HG02870 (cell line): ENCODE results near the gene SPPL2A.
"Not testable (repeated sequence)": the region's sequence is repeated elsewhere in the genome, so short reads cannot be mapped to it uniquely, and the experiment has no call there.

Source experiments
- ATAC-seq: cut with Tn5 transposase; IDR thresholded peaks from one replicate; pipeline ENCODE4 v1.9.1; 2021; ENCODE audit warnings: mild to moderate bottlenecking, moderate library complexity; ENCODE audit not compliant: unreplicated experiment

SPPL2A gene

DNA sequence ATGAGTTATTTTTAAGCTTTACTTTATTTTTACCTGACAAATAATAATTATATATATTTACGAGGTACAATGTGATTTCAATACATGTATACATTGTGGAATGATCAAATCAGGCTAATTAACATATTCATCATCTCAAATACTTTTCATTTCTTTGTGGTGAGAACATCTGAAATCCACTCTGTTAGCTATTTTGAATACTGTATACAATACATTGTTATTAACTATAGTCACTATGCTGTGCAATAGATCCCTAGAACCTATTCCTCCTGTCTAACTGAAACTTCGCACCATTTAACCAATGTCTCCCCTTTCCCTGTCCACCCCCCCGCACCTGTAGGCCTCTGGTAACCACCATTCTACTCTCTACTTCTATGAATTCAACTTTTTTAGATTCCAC is 7.9 kb upstream of the SPPL2A start:
- ATAC-seq, result no peak

DNA sequence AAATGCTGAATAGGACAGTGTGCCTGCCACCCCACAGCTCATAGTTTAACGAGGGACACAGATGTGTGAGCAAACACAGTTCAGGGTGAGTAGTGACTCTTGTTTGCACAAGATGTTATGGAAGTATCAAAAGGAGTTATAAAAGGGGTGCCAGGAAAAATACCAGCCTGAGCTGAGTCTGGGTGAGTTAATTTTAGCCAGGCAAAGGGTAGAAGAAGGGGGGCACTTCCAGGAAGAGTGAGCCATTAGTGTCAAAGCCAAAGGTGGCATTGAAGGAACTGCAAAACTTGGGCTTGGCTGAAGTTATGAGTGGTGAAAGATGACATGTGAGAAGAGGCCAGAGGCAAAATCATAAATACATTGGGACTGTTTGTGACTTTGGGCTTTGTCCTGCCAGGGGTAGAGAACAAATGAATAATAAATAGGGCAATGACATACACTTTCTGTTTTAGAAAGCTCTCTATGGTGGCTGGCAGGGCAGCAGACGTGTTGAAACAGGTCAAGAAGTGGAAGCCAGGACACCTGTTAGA is 1.9 kb upstream of the SPPL2A start:
- no peak for ATAC-seq

DNA sequence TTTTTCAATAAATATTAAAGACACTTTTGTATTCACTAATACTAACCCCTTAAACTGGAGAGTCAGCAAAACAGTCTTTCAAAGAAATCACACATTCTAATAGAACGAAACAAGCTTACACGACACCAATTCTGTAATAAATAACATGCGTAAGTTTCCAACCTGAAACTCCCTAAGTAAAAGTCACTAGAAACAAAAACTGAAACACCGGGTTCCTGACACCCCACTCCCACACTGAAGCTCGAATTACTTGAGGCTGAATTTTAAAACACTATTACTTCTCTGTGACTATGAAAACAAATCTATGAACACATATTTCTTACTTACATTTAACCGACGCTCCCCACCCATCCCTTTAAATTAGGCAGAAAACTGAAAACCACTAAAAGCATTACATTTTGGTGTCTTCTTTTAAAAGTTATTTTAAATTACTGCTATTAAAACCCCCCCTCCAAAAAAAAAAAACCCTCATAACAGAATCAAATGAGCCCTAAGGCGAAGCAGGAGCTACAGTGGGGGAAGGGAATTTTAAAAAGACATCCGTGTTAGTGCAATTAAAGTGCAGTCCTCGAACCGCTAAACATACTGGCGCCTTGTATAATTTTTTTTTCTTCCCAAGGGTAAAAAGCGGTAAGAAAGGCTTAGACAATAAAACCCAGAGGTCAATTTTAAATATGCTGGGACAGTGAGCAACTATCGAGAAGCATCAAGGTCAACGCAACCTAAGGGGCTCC is 878 bp downstream of the SPPL2A start:
- no peak for ATAC-seq

DNA sequence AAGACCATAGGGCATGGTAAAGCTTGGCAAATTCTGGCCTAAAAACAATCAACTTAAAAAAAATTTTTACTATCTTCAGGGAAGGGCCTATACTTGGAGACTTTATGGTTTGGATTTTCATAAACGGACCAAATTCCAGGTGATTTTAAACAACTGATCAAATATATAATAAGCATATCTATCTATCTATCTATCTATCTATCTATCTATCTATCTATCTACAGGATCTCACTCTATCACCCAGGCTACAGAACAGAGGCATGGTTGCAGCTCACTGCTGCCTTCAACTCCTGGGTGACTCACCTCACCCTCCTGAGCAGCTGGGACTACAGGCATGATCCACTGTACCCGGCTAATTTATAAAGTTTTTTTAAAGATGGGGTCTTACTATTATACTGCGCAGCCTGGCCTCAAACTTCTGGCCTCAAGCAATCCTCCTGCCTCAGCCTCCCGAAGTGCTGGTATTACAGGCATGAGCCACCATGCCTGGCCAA is 6.7 kb downstream of the SPPL2A start:
- ATAC-seq, result no peak

DNA sequence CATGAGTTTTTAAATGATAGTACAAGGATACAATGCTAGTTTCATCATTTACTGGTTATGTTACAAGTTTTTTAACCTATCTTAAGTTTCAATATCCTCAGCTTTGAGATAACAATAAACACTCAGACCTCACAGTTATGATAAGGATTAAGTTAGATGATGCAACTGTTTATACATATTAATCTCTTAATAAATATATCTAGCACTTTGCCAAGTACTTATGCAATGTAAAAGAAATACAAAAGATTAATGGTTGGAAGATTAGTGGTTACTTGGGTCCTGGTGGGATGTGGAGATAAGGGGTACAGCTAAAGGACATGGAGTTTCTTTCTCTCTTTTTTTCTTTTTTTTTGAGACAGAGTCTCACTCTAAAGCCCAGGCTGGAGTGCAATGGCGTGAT is 12.0 kb downstream of the SPPL2A start:
- no peak for ATAC-seq

DNA sequence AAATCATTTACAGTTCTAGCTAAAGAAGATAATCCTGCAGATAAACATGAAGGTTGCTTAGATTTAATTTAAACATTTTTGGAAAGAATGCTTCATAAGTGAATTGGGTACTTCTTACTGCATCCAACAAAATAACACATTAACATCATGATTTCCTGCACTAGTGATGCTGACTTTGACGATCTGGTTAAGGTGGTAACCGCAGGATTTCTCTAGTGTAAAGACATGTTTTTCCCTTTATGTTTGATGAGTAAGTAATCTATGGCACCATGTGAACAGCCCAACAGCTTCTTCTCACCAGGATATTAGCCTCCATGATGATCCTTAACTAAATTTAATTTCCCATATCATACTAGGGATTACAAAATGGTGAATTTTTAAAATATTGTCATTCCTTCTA is 14.1 kb downstream of the SPPL2A start:
- no peak for ATAC-seq

DNA sequence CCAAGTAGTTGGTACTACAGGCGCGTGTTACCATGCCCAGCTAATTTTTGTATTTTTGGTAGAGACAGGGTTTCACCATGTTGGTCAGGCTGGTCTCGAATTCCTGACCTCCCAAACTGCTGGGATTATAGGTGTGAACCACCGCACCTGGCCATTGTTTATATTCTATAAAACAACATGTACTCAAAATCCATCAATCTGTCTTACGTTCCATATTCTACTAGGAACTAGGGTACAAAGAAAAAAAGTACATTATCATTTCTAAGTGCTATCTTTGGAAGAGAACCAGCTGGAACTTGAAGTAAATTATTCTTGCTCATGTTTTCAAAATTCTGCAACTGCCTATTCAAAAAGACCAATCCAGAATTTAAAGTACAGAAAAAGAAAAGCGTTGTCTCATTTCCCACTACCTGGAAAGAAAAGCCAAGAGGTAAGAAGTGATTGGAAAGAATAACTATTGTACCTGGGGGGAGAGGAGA is 15.2 kb downstream of the SPPL2A start:
- no peak for ATAC-seq

DNA sequence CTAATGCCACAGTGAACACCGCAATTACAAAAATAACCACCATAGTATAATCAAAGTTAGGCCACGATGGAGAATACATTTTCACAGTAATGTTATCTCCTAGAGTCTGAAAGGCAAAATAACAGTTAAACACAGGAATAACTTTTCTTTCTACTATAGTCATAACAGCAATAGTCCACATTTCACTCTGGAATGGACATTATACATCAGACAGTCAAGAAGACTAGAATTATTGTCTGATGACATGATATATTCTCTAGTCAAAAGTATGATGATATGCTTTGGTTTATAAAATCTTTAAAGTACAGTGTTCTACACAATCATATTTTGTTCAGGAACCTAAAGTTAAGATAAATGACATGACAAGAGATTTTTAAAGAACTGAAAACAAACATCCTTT is 18.0 kb downstream of the SPPL2A start:
- ATAC-seq, result no peak

DNA sequence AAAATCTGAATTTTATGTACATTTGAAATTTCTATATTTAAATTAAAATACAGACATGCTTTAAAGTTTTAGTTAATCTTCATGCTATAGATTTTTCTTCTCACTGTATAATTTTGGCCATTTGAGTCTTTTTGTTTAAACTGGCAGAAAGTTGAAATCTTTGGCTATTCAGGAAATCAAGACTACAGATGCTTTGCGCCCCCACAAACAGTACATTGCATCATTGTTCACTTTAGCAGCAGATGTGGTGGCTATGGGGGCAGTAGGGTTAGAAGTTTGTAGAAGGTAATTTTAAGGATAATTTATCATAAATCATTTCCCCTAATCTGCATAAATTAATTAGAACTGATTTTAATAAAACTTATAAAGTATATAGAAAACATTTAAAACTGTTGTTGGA is 20.9 kb downstream of the SPPL2A start:
- ATAC-seq, result no peak

DNA sequence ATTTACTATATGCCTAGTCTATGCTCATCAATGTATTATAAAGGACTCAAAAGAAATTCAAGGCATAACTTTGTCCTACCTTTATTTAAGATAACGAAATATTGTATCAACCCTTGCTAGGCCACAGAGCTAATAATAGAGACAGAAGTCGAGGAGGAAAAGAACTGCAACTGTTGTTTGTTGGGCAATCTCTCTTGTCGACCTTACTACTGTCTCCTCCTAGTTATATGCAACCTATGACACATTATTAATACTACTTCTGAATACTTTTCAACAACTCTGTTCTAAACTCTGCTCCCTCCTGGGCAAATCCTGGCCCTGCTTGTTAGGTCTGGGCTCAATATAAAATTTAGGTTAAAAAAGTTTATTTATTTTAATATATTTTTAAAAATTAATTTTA is 24.6 kb downstream of the SPPL2A start:
- no peak for ATAC-seq

DNA sequence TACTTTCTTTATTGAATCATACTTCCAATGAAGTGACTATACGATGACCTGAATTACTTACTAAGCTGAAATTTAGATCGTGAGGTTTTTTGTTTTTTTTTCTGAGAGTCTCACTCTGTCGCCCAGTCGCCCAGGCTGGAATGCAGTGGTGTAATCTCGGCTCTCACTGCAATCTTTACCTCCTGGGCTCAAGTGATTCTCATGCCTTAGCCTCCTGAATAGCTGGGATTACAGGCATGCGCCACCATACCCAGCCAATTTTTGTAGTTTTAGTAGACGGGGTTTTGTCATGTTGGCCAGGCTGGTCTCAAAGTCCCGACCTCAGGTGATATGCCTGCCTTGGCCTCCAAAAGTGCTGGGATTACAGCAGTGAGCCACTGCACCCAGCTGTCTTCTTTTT is 28.7 kb downstream of the SPPL2A start:
- ATAC-seq, result no peak

DNA sequence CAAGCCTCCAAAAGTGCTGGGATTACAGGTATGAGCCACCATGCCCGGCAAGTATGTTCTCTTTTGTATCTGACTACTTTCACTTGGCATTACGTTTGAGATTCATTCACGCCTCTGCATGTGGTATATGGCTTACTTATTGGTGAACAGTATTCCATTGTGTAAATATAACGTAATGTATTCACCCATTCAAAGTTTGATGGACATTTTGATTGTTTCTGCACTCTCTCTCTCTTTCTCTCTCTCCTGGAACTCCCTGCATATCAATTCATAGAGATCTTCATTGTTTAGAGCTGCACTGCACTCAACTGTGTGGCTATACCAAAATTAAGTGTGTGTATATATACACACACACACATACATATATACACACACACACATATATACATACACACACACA is 30.4 kb downstream of the SPPL2A start:
- ATAC-seq, result no peak

DNA sequence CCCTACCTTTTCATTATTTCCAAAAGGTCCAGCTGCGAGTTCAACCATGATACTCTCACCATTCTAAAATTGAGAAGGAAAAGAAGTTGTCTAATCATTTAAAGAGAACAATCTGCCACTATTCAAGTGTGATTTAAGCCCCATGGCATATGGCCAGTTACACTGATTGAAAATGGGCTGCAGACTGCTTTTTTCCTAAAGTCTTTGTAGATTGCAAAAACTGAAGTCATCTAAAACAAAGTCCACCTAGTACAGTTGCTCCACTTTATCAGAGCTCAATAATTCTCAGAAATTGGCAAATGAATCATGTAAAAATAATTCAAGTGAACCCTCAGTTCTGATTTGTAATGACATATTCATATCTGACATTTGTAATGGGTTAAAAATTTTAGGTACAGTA is 39.2 kb downstream of the SPPL2A start:
- no peak for ATAC-seq

DNA sequence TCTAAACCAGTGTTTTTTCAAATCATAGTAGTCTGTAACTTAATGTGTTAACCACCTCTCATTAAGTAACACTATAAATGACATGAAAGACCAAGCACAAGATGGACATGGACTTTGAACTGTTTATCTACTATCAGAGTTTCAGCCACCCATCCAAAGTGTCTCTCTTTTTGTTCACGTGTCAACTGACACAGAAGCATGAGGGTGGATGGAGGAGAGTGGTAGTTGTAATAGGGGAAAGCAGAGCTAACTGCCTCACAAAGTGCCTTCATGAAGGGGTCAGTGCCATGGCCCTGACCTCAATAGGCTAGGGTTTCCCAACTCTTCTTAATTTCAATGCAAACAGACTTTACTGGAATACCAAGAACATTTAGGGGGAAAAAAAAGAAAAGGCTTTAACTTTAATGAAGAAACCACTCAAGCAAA is 46.8 kb downstream of the SPPL2A start:
- ATAC-seq, result no peak

DNA sequence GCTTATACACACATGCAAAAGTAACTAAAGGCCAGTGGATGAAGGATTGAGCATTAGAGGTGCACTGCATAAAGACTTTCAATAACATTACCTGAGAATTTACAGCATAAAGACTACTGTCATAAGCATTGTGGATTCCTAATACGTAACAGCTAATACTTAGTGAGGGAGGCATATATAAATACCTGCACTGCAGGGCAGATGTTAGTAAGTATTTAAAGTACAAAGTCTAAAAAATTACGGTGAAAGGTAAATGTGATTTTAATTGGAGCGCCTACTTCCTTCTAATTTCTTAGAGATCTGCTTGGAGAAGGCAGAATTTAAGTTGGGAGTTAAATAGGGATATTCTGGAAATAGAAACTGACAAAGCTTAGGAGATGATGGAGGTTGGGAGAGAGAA is 53.5 kb downstream of the SPPL2A start:
- ATAC-seq, result no peak

DNA sequence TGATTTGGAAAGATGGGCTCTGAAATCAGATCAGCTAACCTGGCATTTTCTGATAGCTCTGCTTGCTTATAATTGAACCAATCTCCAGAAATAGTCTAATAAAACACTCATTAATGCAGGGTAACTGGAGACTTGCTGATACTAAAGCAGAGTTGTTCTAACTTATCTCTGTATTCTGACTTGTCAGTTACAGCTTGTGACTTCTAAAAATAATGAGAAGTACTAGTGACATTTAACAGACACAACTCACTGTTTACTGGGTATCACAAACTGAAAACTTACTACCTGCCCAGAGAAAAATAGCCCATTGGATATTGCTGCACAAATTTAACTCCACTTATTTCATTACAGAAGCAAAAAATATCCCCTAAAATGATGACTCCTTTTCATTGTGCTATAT is 54.9 kb downstream of the SPPL2A start:
- no peak for ATAC-seq

DNA sequence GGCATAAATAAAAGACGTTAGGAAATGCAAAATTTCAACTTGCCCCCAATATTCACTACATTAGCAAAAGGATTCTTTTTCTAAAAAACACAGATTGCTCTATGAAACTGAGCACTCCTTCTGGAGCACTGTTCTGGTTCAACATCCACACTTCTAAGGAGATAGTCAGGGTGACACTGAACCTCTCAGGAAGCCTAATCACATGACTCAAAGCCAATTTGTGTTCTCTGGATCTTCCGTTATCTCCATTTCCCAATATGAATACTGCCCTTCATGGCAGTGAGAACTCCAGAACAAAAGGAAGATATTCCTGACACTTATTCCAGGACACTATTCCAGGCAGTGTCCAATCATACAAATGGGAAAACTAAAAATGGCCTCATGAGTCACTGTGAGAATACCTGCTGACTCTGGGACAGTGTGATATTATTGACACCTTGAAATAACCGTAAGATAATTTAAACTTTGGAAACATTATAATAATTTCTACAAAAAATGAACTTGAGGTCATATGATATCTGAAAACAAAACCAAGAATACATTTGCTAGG is 57.6 kb downstream of the SPPL2A start:
- no peak for ATAC-seq

DNA sequence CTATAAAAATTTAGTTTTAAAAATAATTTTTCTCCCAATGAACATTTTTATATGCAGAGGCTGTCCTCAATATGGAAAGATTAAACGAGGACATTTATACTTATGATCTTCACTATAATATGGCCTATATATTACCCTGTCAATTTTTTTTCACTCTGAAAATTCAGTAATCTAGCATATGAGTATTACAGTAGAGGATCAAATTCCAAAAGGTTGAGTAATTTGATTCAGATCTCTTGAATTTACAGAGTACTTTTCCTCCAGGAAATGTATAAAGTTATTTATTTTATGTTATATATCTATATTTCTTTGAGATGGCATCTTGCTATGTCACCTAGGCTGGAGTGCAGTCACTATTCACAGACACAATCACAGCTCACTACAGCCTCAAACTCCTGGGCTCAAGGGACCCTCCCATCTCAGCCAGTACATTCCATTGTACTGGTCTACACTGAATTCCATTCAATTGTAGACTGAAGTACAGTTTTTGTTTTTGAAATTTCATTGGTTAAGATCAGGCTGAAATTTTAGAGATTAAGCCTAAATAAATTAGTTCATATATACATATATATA is 62.7 kb downstream of the SPPL2A start:
- no peak for ATAC-seq

DNA sequence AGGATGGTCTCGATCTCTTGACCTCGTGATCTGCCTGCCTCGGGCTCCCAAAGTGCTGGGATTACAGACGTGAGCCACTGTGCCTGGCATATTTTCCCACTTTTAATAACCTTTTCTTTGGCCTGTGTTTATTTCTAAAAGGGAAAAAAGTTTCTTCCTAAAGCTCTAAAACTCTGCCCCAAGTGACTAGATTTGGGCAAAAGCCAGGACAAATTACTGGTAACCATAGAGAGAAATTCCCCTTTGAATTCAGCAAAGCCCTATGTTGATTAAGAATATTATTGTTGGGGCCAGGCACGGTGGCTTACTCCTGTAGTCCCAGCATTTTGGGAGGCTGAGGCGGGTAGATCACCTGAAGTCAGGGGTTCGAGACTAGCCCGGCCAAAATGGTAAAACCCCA is 67.4 kb downstream of the SPPL2A start:
- ATAC-seq, result no peak

DNA sequence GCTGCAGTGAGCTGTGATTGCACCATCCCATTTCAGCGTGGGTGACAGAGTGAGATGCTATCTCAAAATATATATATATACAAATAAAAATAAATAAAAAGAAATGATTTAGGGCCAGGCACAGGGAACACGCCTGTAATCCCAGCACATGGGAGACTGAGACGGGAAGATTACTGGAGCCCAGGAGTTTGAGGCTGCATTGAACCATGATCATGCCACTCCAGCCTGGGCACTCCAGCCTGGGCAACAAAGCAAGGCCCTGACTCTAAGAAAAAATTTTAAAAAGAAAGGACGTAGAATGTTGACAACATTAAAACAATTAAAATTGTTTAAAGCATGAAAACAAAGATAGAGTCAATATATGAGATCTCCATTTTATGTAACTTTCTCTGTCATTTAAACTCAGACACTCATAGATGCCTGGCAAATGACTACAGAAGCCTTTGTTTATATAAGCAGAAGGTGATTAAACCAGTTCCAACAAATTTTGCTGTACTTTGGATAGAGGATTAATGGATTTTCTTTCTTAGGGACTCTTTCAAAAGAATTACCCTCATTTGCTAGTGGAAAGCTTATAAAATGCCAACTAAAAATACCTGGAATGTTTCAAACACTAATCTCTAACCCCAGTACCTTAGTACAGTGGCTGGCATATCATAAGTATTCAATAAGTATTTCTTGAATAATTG is 68.3 kb downstream of the SPPL2A start:
- no peak for ATAC-seq

DNA sequence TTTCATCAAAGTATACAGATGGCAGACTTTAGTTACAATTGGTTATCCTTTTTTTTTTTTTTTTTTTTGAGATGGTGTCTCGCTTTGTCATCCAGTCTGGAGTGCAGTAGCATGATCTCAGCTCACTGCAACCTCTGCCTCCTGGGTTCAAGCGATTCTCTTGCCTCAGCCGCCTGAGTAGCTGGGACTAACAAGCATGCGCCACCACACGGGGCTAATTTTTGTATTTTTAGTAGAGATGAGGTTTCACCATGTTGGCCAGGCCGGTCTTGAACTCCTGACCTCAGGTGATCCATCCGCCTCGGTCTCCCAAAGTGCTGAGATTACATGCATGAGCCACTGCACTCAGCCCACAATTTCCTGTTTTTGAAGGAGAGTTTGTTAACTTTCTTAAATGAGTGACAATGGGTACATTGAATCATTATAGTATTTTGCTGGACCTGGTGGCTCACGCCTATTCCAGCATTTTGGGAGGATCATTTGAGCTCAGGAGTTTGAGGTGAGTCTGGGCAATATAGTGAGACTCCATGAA is 70.8 kb downstream of the SPPL2A start:
- ATAC-seq, result not testable (repeated sequence)
